Astrocyte (in vitro differentiated cells and primary cell): Measurements from ENCODE around the gene SNX13.

Experiments used
- EZH2 ChIP-seq: IDR thresholded peaks from 2 replicates; pipeline ENCODE4 v1.6.1; 2012; ENCODE audit warnings: mild to moderate bottlenecking, low read length, inconsistent platforms; ENCODE audit not compliant: insufficient read depth
- TF ChIP-seq, protein P1 (sequence below): IDR thresholded peaks from 2 replicates; pipeline ENCODE4 v1.5.1; 2011; ENCODE audit warnings: low read depth, mild to moderate bottlenecking, inconsistent platforms, low read length, moderate library complexity; ENCODE audit not compliant: insufficient read depth

- TF ChIP-seq, protein P1, sequence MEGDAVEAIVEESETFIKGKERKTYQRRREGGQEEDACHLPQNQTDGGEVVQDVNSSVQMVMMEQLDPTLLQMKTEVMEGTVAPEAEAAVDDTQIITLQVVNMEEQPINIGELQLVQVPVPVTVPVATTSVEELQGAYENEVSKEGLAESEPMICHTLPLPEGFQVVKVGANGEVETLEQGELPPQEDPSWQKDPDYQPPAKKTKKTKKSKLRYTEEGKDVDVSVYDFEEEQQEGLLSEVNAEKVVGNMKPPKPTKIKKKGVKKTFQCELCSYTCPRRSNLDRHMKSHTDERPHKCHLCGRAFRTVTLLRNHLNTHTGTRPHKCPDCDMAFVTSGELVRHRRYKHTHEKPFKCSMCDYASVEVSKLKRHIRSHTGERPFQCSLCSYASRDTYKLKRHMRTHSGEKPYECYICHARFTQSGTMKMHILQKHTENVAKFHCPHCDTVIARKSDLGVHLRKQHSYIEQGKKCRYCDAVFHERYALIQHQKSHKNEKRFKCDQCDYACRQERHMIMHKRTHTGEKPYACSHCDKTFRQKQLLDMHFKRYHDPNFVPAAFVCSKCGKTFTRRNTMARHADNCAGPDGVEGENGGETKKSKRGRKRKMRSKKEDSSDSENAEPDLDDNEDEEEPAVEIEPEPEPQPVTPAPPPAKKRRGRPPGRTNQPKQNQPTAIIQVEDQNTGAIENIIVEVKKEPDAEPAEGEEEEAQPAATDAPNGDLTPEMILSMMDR, result no peak
- no peak for TF ChIP-seq EZH2
Measured at GRCh38 chr7:17907014-17907413, 33.3 kb downstream of the SNX13 start.
